NOMO-1 treated with dmso at 0.1 percent for 144 hours (cell line): Measurements from ENCODE around the gene MTRR.

Experiments
- DNase-seq: peaks from one replicate; lab custom pipeline; 2025; ENCODE audit not compliant: unreplicated experiment; lab: John Stamatoyannopoulos, UW

Gene MTRR

DNA sequence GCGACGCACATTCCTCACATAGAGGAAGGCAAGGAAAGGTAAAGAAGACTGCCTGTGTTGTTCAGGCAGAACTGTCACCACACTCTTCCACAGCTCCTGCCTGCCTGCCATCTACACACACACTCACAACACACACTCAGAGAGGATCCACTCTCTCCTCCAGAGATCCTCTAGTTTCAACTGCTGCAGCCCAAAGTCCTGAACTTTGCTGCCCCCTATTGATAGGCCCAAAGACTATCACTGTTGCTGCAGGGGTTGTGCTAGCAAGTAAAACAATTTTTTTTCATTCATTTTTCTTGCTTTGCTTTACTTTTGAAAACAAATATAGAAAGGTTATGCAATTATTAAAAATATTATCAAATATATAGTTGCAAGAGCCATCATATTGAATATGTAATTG lies 12.1 kb upstream of the MTRR start:
- peak; percentile 60 for DNase-seq

DNA sequence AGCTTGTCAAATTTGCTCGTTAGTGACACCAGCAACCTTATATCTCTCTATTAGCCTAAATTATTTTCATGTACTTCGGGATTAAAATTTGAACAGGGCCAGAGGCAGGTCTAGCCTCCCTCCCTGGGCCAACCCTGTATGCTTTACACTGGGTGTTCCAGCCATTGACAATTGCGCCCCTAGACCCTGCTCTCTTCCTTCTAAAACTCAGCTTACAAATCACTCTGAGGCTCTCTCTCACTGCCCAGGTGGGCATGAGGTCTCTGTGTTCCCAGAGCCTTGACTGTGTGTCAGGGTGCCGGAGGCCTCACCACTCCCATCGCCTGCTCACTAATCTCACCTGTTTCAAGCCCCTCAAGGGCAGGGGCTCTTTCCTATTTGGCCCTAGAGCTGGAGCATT lies 11.6 kb upstream of the MTRR start:
- DNase-seq, result no peak

DNA sequence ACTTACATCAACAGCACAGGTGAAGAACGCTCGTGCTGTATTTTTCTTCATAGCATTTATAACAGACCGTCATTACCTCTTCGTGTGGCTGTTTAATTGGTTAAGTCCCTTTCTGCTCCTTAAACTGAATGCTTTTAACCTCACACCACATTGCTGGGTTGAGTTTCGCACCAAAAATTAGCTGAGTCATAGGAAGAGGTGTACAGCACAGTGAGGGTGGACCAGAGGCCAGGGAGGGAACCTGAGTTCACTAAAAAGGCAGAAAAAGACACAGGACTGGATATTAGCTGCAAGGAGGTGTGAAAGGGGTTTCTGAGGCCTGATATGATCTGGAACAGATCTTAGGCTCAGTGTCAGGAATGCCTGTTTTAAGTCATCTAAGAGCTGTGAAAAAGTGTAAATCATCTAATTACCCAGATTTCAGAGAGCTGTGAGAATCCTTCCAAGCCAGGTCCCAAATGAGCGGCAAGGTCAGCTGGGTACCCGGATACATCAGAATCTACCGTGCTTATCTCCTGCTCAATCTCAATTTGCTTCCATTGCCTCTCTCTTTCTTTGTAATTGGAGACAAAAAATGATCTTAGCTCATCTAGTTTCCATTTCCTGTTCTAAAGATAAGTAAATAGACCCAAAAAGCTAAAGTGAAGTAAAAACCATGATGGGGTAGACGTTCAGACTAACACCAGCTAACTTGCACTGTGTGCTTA lies 10.9 kb upstream of the MTRR start:
- DNase-seq, result no peak

GRCh38 chr5:7866196-7866595 lies 2.8 kb upstream of the MTRR start:
- DNase-seq, result no peak

- no peak for DNase-seq
These were observed 1.7 kb upstream of the MTRR start for GRCh38 chr5:7867260-7867659.

GRCh38 chr5:7868427-7868772 lies 548 bp upstream of the MTRR start:
- DNase-seq, result no peak

- no peak for DNase-seq
These were observed 657 bp downstream of the MTRR start for GRCh38 chr5:7869474-7870136.

DNA sequence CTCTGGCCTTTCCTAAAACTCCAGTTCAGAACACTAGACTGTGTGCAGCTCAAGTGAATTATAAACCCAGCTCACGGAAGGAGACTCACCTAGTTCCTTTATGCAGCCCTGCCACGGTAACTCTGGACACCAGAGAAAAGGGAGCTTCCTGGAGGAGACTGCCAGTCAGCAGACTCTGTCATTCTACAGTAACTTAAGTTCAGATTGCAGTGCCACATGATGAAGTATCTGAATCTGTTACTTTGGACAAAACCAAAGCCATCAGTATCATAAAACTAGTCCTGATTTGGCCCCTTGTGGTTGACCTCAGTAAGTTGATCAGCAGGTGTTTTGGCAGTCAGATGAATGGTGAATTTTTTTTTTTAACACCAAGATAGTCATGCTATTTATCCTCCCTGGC lies 2.7 kb downstream of the MTRR start:
- no peak for DNase-seq

DNA sequence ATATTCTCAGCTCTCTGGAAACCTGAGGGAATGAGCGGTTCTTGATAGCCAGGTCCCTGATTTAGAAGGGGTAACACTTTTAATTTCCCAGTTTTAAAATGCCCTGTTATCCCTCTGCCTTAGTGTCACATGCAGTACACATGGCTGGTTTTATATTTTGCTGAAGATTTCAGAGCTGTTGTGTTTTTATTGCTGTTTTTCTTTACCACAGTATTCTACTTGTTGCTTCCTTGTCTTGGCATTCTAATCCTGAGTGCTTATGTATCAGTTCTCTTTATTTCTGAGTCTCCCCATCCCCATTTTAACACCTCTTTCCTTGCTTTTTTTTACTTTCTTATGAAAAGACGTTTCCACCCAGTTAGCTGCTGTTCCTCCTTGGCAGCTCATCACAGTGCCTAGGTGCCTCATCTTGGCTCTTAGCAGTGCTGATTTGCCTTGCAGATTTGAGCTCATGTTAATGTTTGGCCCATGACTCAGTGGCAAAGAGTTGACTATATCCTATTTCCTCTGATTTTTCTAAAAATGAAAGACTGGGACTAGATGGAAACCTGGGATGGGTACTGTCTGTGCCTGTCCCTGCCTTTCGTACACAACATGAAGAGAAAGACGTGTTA lies 3.7 kb downstream of the MTRR start:
- no peak for DNase-seq

- no peak for DNase-seq
These were observed 4.3 kb downstream of the MTRR start for GRCh38 chr5:7873216-7873615.

DNA sequence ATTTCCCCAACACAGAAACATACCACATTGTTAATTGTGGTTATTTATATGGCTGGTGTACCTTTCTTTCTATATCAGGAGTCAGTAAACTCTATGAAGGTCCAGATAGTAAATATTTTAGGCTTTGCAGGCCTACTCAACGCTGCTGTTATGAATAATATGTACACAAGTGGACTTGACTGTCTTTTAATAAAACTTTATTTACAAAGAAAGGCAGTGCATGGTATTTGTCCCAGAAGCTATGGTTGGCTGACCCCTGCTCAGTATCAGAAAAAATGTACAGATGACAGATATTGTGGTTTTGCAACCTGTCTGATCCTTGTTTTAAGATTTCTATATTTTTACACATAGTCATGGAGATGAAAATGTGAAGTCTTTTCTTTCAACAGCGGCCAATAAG lies 5.7 kb downstream of the MTRR start:
- no peak for DNase-seq

DNA sequence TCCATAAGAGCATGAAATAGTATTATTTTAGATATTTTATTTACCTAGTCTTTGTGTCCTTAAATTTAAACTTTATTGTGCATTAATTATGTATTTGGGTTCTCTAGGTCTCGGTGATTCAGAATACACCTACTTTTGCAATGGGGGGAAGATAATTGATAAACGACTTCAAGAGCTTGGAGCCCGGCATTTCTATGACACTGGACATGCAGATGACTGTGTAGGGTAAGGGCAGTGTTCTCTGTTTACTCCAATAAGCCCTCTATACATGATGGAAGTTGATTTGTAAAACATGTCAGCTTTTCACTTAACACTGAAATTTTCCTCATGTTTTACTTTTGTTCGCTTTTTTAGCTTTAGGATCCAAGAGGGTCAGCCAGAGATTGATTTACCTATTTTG lies 6.2 kb downstream of the MTRR start:
- DNase-seq, result no peak

GRCh38 chr5:7876867-7877266 lies 7.9 kb downstream of the MTRR start:
- no peak for DNase-seq

- no peak for DNase-seq
These were observed 8.9 kb downstream of the MTRR start for GRCh38 chr5:7877851-7878250.

GRCh38 chr5:7878381-7878873 lies 9.5 kb downstream of the MTRR start:
- peak; percentile 90 for DNase-seq

GRCh38 chr5:7881091-7881490 lies 12.1 kb downstream of the MTRR start:
- DNase-seq, result peak; percentile 26

DNA sequence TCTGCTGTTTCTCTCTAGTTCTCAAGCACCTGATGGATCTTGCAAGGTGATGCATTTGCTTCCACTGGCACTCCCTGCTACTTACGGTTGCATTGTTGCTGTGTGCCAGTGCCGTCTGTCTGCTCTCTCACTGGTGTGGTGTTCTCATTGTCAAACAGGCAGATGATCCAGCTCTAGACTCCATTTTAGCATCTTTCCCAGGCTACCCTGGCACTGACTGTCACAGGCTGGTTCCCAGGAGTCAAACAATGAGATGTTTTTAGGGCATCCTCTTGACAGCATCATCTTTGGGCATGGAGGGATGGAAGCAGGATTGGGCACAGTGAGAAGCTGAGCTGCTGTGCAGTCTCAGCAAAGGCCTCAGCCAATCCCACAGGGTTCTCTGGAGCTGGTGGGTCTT lies 12.9 kb downstream of the MTRR start:
- no peak for DNase-seq

- DNase-seq, result no peak
These were observed 14.0 kb downstream of the MTRR start for GRCh38 chr5:7882926-7883325.

DNA sequence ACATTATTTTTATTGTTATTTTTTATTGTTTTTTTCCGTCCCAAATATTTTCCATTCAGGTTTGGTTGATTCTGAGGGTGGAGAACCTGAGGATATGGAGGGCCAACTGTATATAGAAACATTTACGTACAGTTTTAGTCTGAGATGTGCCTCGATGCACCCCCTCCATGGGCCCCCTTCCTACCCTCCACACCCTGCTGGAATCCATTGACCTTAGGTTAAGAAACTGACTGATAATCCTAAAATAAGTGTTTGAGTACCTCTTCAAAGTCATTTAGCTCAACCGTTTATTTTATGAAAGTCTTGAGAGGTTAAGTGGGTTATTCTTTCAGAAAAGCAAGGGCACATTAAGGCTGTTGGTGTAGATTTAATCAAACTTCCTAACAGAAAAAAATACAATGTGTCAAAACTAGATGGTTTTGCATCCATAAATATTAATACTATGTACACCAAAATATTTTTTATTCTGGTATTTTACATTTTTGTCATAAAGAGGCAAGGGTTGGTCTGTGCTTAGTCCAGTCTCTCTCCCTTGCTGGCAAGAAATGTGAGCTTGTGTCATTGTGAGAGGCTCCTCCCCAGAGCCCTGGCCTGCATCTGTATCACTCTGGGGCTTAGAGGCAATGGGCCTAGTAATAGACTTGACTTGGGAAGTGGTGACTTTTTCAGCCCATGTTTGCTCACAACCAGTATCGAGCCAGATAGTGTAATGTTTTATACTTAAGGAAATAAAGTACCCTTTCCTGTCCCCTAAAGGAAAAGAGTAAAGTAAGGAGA lies 15.7 kb downstream of the MTRR start:
- DNase-seq, result no peak

DNA sequence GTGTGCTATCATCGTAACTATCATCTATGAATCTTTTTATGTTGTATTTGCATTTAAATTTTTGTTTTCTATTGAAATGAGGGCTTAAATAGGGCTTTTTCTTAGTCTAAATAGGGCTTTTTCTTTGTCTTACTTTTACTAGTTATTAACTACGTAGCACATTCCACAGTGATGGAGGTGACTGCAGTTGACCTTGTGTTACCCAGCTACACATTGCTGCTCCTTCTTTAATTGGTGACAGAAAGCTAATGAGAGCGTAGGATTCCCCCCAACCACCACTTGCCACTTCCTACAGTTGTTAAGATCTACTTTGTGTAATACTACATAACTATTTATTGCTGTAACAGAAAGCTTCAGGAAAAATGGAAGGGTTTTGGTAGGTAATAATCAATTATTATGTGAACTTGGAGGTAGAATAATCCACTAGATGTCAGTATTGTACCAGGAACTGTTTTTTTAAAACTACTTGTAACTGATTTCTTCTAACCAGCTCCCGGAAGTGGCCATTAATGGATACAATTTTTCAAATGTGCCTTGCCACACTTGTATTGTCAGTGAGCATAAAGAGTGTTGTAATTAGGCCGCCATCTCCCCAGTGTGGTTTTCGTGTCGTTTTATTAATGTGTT lies 18.0 kb downstream of the MTRR start:
- DNase-seq, result peak; percentile 15

DNA sequence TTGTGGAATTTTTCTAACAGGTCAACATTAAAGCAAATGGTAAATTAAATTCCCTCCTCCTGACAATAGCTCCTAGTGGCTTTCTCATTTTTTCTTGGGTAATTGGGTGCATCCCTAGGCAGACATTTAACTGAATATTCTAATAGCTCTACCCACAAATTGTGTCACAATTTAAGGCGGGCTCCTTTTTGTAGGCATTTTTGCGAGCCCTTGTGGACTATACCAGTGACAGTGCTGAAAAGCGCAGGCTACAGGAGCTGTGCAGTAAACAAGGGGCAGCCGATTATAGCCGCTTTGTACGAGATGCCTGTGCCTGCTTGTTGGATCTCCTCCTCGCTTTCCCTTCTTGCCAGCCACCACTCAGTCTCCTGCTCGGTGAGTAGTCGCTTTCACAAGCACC lies 20.0 kb downstream of the MTRR start:
- no peak for DNase-seq
